Cardiac muscle cell (in vitro differentiated cells and primary cell): ENCODE measurements around the gene CDC16. TPM values are rescaled to one million over a fixed set of nuclear protein-coding genes. Genes with fewer than 3 reads are reported as not detected.
"Not testable (repeated sequence)": the region's sequence is repeated elsewhere in the genome, so short reads cannot be mapped to it uniquely, and the experiment has no call there.

Experiments
- DNase-seq, 2 donors: peaks; one replicate each; pipeline versions ENCODE4 v3.0.0 to v3.0.0-alpha.2; 2010 to 2017; ENCODE audit warnings: low read depth in 1 of 2, low spot score in 1 of 2
- H3K27ac ChIP-seq: fragments of 200-600 bp; sonication (generic); 2 replicates; pipeline ENCODE4 v1.5.1; 2016
- H3K27me3 ChIP-seq: fragments of 200-600 bp; sonication (generic); 2 replicates; pipeline ENCODE4 v1.6.0; 2016; ENCODE audit warnings: control low read depth
- H3K36me3 ChIP-seq: fragments of 200-600 bp; sonication (generic); 2 replicates; pipeline ENCODE4 v1.5.1; 2016; ENCODE audit warnings: control low read depth
- H3K4me1 ChIP-seq: fragments of 200-600 bp; sonication (generic); 2 replicates; pipeline ENCODE4 v1.8.1; 2017; ENCODE audit warnings: low read depth, mild to moderate bottlenecking, mixed run types
- H3K4me3 ChIP-seq: fragments of 200-600 bp; sonication (generic); 2 replicates; pipeline ENCODE4 v1.5.1; 2016; ENCODE audit warnings: mild to moderate bottlenecking
- H3K9me3 ChIP-seq: fragments of 200-600 bp; sonication (generic); 2 replicates; pipeline ENCODE4 v1.5.1; 2017; ENCODE audit warnings: low read depth, mild to moderate bottlenecking, control low read depth
- polyA plus RNA-seq: library from polyadenylated mRNA; unstranded; fragments of >200 nt; fragmentation: Nextera tagmentation; extraction: Ambion mirVana; gene quantifications from 2 replicates; pipeline ENCODE4 v1.2.1, GENCODE V29; 2016
- total RNA-seq: library from RNA; depleted of rRNA; stranded (reverse); fragments of >200 nt; gene quantifications from 2 replicates; pipeline ENCODE4 v1.2.3, GENCODE V29; 2016
- TF ChIP-seq, protein P1 (sequence below): IDR thresholded peaks from 2 replicates; pipeline ENCODE4 v1.5.1; 2012; ENCODE audit warnings: low read depth, mild to moderate bottlenecking, low read length

Gene CDC16, protein sequence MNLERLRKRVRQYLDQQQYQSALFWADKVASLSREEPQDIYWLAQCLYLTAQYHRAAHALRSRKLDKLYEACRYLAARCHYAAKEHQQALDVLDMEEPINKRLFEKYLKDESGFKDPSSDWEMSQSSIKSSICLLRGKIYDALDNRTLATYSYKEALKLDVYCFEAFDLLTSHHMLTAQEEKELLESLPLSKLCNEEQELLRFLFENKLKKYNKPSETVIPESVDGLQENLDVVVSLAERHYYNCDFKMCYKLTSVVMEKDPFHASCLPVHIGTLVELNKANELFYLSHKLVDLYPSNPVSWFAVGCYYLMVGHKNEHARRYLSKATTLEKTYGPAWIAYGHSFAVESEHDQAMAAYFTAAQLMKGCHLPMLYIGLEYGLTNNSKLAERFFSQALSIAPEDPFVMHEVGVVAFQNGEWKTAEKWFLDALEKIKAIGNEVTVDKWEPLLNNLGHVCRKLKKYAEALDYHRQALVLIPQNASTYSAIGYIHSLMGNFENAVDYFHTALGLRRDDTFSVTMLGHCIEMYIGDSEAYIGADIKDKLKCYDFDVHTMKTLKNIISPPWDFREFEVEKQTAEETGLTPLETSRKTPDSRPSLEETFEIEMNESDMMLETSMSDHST
- total RNA-seq (25.8 and 36.8 TPM in 2 replicates), polyA plus RNA-seq (46.0 and 48.7 TPM in 2 replicates)

DNA sequence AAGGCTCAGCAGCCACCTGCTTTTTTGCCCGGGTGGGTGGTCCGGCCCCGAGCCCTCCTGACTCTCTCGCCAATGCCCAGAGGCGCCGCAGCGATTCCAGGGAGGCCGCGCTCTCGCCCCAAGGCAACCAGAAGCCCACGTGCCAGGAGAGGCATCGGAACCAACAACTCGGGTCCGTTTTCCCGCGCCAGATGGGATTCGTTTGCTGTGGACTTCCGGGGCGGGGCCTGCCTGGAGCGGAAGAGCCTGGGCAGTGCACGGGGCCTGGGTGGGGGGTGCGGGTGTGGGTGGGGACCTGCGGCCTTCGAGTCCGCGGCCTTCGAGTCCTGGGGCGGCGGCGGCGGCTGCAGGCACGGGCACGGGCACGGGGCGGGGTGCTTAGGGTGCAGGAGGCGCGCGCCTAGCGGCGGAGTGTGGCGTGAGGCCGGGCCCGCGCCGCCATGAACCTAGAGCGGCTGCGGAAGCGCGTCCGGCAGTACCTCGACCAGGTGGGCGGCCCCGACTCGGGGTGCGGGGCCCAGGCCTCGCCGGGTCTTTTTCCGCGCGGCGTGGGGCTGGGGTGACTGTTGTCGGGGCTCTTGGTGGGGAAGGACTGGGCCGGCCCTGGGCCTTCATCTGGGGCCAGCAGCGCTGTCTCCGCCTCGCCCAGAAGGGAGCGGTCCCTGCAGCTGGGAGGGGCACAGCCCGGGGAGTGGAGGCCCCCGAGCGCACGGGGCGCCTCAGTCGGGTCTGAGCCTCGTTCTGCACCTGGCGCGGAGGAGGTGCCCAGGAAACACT, at the start of gene CDC16:
Gene CDC16 (plus strand): TSS at position 253 of the 777 bp plus-strand sequence. CDS start 188 bp downstream, at position 441.
- TF ChIP-seq, protein P1, sequence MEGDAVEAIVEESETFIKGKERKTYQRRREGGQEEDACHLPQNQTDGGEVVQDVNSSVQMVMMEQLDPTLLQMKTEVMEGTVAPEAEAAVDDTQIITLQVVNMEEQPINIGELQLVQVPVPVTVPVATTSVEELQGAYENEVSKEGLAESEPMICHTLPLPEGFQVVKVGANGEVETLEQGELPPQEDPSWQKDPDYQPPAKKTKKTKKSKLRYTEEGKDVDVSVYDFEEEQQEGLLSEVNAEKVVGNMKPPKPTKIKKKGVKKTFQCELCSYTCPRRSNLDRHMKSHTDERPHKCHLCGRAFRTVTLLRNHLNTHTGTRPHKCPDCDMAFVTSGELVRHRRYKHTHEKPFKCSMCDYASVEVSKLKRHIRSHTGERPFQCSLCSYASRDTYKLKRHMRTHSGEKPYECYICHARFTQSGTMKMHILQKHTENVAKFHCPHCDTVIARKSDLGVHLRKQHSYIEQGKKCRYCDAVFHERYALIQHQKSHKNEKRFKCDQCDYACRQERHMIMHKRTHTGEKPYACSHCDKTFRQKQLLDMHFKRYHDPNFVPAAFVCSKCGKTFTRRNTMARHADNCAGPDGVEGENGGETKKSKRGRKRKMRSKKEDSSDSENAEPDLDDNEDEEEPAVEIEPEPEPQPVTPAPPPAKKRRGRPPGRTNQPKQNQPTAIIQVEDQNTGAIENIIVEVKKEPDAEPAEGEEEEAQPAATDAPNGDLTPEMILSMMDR, result no peak
- H3K27ac ChIP-seq, result peak within 1 kb of the TSS; percentile 91
- peaks cover 9% of the 10 kb centered on the region for H3K4me1 ChIP-seq
- DNase-seq, result peak; percentile 90 to 94
- H3K9me3 ChIP-seq, result no peaks in the 10 kb centered on the region
- H3K4me3 ChIP-seq, result peak within 1 kb of the TSS; percentile 97
- H3K27me3 ChIP-seq, result peaks cover 9% of the 10 kb centered on the region
- H3K36me3 ChIP-seq, result peaks cover 24% of the 10 kb centered on the region

DNA sequence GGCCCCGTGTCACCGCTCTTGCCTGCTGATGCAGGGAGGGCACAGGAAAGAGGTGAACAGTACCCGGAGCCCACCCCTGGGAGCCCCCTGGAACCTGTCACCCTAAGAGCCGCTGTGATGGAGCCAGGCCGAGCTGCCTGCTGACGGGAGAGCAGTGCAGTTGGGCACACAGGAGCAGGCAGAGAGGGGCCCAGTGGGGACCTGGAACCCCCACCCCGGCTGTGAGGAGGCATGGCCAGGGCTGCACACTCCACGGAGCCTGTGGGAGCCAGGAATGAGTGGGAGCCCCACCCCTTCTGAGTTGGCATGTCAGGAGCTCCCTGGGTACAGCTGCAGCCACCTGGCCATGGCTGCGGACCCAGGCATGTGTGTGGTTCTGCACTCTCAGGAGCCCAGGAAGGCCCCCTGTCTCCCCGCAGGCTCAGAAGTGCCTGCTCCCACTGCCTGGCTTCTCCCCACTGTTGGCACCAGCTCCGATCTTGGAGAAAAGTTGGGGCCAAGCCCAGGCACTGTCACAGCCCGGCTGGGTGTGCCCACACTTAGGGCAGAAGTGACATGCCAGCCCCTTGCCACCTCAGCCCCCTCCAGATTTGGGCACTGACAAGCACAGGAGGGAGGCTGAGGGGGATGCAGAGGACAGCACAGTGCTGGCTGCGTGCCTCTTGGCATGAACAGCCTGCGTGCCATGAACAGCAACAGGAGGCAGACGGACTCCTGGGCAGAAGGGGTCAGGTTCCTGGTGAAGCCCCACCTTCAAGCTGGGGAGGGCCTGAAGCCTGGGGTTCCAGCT, 49.3 kb upstream of the CDC16 start:
- H3K9me3 ChIP-seq, result no peaks in the 10 kb centered on the region
- TF ChIP-seq, protein P1, result no peak
- H3K27me3 ChIP-seq, result no peaks in the 10 kb centered on the region
- H3K36me3 ChIP-seq, result no peaks in the 10 kb centered on the region
- no peaks in the 10 kb centered on the region for H3K4me1 ChIP-seq
- no peak for DNase-seq
- no peak overlapping the region for H3K27ac ChIP-seq
- no peak overlapping the region for H3K4me3 ChIP-seq

DNA sequence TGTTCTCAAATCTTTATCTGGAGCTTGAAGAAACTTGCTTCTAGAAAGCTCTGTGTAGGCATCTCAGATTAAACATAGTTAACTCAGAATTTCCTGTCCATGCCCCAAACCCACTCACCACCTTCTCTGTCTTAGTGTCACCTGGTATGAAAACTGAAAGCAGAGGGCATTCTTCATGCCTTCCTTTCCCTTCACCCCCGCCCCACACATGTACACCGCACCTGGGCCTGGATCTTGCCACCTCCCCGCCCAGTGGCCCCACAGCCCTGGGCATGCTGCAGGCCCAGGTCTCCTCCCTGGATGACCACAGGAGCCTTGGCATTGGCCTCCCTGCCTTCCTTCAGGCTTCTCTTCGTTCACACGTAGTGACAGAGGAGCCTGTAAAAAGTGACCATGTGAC, 39.8 kb upstream of the CDC16 start:
- no peak overlapping the region for H3K4me3 ChIP-seq
- TF ChIP-seq, protein P1, result no peak
- H3K4me1 ChIP-seq, result no peaks in the 10 kb centered on the region
- no peak for DNase-seq
- no peak overlapping the region for H3K27ac ChIP-seq
- no peaks in the 10 kb centered on the region for H3K36me3 ChIP-seq
- no peaks in the 10 kb centered on the region for H3K9me3 ChIP-seq
- peaks cover 10% of the 10 kb centered on the region for H3K27me3 ChIP-seq

DNA sequence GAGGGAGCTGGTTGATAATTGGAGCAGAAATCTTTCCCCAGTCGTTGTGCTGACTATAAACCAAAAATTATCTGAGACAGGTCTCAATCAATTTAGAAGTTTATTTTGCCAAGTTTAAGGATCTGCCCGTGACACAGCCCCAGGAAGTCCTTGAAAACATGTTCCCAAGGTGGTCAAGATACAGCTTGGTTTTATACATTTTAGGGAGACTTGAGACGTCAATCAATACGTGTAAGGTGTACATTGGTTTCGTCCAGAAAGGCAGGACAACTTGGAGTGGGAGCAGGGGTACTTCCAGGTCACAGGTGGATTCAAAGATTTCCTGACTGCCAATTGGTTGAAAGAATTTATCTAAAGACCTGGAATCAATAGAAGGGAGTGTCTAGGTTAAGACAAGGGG, 38.1 kb upstream of the CDC16 start:
- H3K36me3 ChIP-seq, result no peaks in the 10 kb centered on the region
- no peaks in the 10 kb centered on the region for H3K9me3 ChIP-seq
- TF ChIP-seq, protein P1, result no peak
- H3K4me3 ChIP-seq, result no peak overlapping the region
- no peaks in the 10 kb centered on the region for H3K4me1 ChIP-seq
- peaks cover 14% of the 10 kb centered on the region for H3K27me3 ChIP-seq
- no peak for DNase-seq
- H3K27ac ChIP-seq, result no peak overlapping the region

DNA sequence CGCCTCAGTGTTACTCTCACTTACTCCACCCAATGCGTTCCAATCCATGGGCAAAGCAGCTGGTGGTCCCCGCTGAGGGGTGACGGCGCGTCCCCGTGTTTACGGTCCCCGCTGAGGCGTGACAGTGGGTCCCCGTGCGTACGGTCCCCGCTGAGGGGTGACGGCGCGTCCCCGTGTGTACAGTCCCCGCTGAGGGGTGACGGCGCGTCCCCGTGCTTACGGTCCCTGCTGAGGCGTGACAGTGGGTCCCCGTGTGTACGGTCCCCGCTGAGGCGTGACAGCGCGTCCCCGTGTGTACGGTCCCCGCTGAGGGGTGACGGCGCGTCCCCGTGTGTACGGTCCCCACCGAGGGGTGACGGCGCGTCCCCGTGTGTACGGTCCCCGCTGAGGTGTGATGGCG, 36.1 kb upstream of the CDC16 start:
- H3K36me3 ChIP-seq, result no peaks in the 10 kb centered on the region
- no peak overlapping the region for H3K27ac ChIP-seq
- no peaks in the 10 kb centered on the region for H3K9me3 ChIP-seq
- no peak for DNase-seq
- H3K4me1 ChIP-seq, result no peaks in the 10 kb centered on the region
- H3K27me3 ChIP-seq, result peaks cover 14% of the 10 kb centered on the region
- H3K4me3 ChIP-seq, result no peak overlapping the region
- TF ChIP-seq, protein P1, result no peak

DNA sequence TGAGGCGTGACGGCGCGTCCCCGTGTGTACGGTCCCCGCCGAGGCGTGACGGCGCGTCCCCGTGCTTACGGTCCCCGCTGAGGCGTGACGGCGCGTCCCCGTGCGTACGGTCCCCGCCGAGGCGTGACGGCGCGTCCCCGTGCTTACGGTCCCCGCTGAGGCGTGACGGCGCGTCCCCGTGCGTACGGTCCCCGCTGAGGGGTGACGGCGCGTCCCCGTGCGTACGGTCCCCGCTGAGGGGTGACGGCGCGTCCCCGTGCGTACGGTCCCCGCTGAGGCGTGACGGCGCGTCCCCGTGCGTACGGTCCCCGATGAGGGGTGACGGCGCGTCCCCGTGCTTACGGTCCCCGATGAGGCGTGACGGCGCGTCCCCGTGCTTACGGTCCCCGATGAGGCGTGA, 35.2 kb upstream of the CDC16 start:
- peaks cover 14% of the 10 kb centered on the region for H3K27me3 ChIP-seq
- DNase-seq, H3K27ac ChIP-seq, H3K36me3 ChIP-seq, H3K4me3 ChIP-seq, H3K4me1 ChIP-seq, H3K9me3 ChIP-seq: not testable (repeated sequence)
